Measurements from ENCODE around the gene ZNF385D. TPM values are rescaled to one million over a fixed set of nuclear protein-coding genes. Genes with fewer than 3 reads are reported as not detected.

Gene ZNF385D
- total RNA-seq, 1 donor from 2014 or later: 1.2 TPM

DNA sequence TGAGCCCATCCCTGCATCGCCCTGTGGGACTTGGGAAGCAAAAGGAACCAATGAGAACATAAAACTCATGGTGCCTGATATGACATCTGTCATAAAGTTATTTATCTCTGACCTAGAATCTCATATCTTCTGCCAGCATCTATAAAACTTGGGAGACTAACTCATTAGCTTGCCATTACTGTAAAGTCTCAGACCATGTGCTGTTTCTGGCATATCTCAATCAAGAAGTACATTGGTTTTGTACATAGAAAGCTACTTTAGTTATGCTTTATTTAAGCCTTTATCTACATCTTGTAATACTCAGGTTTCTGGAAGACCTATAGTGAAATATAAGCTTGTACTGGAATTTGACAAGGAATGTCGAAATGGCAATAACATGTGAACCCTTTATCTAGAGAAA is 112.5 kb downstream of the ZNF385D start:
- Mint-ChIP-seq H3K4me3 (ENCODE audit: unreplicated experiment) (no peak overlapping the region), H3K27ac (ENCODE audit: unreplicated experiment) (no peak overlapping the region), H3K9me3 (ENCODE audit: low read depth) (peaks cover 10% of the 10 kb centered on the region), H3K4me1 (ENCODE audit: low read depth) (no peaks in the 10 kb centered on the region), H3K36me3 (ENCODE audit: low read depth) (no peaks in the 10 kb centered on the region), H3K27me3 (ENCODE audit: low read depth) (peaks cover 5% of the 10 kb centered on the region)
- TF ChIP-seq, protein P1, sequence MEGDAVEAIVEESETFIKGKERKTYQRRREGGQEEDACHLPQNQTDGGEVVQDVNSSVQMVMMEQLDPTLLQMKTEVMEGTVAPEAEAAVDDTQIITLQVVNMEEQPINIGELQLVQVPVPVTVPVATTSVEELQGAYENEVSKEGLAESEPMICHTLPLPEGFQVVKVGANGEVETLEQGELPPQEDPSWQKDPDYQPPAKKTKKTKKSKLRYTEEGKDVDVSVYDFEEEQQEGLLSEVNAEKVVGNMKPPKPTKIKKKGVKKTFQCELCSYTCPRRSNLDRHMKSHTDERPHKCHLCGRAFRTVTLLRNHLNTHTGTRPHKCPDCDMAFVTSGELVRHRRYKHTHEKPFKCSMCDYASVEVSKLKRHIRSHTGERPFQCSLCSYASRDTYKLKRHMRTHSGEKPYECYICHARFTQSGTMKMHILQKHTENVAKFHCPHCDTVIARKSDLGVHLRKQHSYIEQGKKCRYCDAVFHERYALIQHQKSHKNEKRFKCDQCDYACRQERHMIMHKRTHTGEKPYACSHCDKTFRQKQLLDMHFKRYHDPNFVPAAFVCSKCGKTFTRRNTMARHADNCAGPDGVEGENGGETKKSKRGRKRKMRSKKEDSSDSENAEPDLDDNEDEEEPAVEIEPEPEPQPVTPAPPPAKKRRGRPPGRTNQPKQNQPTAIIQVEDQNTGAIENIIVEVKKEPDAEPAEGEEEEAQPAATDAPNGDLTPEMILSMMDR (IDR thresholded peaks at IDR 0.05): no peak
- no peak for DNase-seq (ENCODE audit: low spot score)

DNA sequence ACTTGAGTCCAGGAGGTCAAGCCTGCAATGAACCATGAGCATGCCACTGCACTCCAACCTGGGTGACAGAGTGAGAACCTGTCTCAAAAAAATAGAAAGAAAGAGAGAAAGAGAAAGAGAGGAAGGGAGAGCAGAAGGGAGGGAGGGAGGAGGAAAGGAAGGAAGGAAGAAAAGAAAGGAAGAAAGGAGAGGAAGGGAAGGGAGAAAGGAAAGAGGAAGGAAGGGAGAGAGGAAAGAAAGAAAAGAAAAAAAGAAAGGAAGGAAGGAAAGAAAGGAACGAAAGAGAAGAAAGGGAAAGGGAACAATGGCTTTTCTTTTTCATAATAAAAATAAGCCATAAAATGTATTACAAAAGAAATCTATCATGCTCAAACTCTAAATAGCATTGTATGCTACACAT is 116.9 kb downstream of the ZNF385D start:
- no peaks in the 10 kb centered on the region for H3K36me3 Mint-ChIP-seq (ENCODE audit: low read depth)
- H3K9me3 Mint-ChIP-seq (ENCODE audit: low read depth): peaks cover 8% of the 10 kb centered on the region
- H3K27ac Mint-ChIP-seq (ENCODE audit: unreplicated experiment): no peak overlapping the region
- no peaks in the 10 kb centered on the region for H3K4me1 Mint-ChIP-seq (ENCODE audit: low read depth)
- peaks cover 2% of the 10 kb centered on the region for H3K27me3 Mint-ChIP-seq (ENCODE audit: low read depth)
- no peak for DNase-seq (ENCODE audit: low spot score)
- TF ChIP-seq, protein P1 (IDR thresholded peaks at IDR 0.05): no peak
- no peak overlapping the region for H3K4me3 Mint-ChIP-seq (ENCODE audit: unreplicated experiment)

DNA sequence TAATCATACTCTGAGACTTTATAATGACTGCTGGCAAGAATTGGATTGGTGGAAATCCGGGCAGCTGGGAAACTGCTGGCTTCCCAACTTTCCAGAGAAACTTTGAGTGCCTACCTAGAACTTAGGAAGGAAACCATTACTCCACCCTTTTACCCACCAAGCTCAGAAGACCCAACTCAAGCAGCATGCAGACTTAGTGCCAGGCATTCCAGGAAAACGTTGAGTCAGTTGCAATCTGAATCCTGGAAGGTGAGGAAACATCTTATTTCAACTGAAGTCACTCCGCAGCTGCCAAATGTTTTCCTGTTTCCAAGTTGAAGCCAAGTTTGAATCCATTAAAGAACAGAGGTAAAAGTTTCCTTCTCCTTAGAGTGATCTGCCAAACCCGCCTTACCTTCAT is 126.5 kb downstream of the ZNF385D start:
- no peak for DNase-seq (ENCODE audit: low spot score)
- Mint-ChIP-seq H3K4me3 (ENCODE audit: unreplicated experiment) (no peak overlapping the region), H3K4me1 (ENCODE audit: low read depth) (peaks cover 2% of the 10 kb centered on the region), H3K27ac (ENCODE audit: unreplicated experiment) (no peak overlapping the region), H3K9me3 (ENCODE audit: low read depth) (no peaks in the 10 kb centered on the region), H3K36me3 (ENCODE audit: low read depth) (no peaks in the 10 kb centered on the region), H3K27me3 (ENCODE audit: low read depth) (peaks cover under 1% of the 10 kb centered on the region)
- TF ChIP-seq, protein P1 (IDR thresholded peaks at IDR 0.05): no peak

DNA sequence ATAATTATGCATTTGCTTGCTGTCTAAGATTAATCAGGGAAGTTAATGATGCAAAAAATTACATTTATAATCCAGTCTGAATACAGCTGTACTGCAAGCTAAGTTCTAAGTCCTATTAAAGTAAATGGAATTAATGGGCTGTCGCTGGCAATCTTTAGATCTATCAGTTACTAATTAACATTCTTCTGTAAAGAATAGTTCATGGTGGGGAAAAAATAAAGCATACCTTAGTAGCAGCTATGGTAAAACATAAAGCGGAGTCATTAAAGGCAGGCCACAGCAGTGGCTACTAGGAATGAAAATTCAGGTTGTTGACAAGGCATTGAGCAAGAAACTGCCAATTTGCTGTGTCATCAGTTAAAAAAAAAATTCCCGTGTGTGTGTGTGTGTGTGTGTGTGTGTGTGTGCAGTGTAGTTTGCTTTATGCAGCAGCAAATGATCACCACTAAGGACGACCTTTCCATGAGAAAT is 129.8 kb downstream of the ZNF385D start:
- Mint-ChIP-seq H3K27me3 (ENCODE audit: low read depth) (peaks cover 6% of the 10 kb centered on the region), H3K4me3 (ENCODE audit: unreplicated experiment) (no peak overlapping the region), H3K4me1 (ENCODE audit: low read depth) (peaks cover 2% of the 10 kb centered on the region), H3K36me3 (ENCODE audit: low read depth) (no peaks in the 10 kb centered on the region), H3K27ac (ENCODE audit: unreplicated experiment) (no peak overlapping the region), H3K9me3 (ENCODE audit: low read depth) (no peaks in the 10 kb centered on the region)
- TF ChIP-seq, protein P1 (IDR thresholded peaks at IDR 0.05): no peak
- no peak for DNase-seq (ENCODE audit: low spot score)

DNA sequence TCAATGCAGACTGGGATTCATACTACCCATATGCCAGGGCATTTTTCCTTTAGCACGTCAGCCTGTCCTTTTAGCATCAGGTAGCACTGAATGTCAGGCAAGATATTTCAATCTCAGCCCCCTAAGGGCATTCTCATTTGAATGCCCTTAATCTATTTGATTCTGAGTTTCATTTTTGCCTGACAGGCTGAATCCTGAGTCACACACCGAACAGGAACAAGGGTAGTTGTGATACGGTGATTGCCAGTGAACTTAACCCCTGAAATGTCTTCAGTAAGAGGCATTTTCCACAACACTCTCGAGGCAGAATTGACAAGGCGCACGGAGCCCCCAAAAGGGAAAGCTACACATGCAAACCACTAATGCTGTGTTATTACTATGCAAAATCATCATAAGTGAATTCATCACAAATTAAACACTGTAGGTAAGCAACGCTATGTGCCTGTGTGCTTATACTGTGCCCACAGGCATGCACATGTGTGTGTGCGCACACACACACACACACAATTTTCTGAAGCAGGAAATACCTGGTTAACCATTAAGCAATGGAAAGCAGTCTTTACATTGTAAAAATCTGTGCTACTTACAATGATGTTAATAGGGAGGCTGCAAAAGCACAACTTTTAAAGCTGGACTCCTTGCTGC is 130.4 kb downstream of the ZNF385D start:
- H3K27me3 Mint-ChIP-seq (ENCODE audit: low read depth): peaks cover 6% of the 10 kb centered on the region
- H3K27ac Mint-ChIP-seq (ENCODE audit: unreplicated experiment): no peak overlapping the region
- peaks cover 2% of the 10 kb centered on the region for H3K4me1 Mint-ChIP-seq (ENCODE audit: low read depth)
- no peaks in the 10 kb centered on the region for H3K36me3 Mint-ChIP-seq (ENCODE audit: low read depth)
- no peaks in the 10 kb centered on the region for H3K9me3 Mint-ChIP-seq (ENCODE audit: low read depth)
- TF ChIP-seq, protein P1 (IDR thresholded peaks at IDR 0.05): no peak
- DNase-seq (ENCODE audit: low spot score): no peak
- no peak overlapping the region for H3K4me3 Mint-ChIP-seq (ENCODE audit: unreplicated experiment)

Data from chondrocyte (in vitro differentiated cells).